SK-N-MC (cell line): ENCODE measurements around the gene PLA2G5.

ENCODE experiments used
- EZH2 ChIP-seq: fragments of 200-600 bp; sonication (generic); IDR thresholded peaks from one replicate; pipeline ENCODE4 v1.6.1; 2017; ENCODE audit warnings: antibody characterized with exemption
- FOXP2 ChIP-seq: optimal IDR thresholded peaks from 2 replicates; pipeline ENCODE3; 2011; ENCODE audit warnings: mild to moderate bottlenecking, moderate library complexity; ENCODE audit not compliant: insufficient read depth; ENCODE audit errors: extremely low read length, control extremely low read depth
- POLR2AphosphoS5 ChIP-seq: IDR thresholded peaks from 2 replicates; pipeline ENCODE4 v1.6.1; 2012; ENCODE audit warnings: mild to moderate bottlenecking, low read depth, low read length, borderline replicate concordance

GRCh38 chr1:20059847-20060246 lies 10.1 kb upstream of the PLA2G5 start:
- TF ChIP-seq EZH2 (no peak), POLR2AphosphoS5 (no peak), FOXP2 (no peak)
